HL-60 (cell line): ENCODE data around the gene ZRANB3.
"Not testable (repeated sequence)": the region's sequence is repeated elsewhere in the genome, so short reads cannot be mapped to it uniquely, and the experiment has no call there.

Source experiments
- DNase-seq, 2 experiments: peaks; one replicate each; pipeline ENCODE4 v3.0.0-alpha.2; 2010 to 2020; ENCODE audit warnings: low read depth in 1 of 2, low spot score in 1 of 2
- H3K27ac ChIP-seq: fragments of 250-450 bp; sonication (Bioruptor Pico); replicated peaks from 2 replicates; pipeline ENCODE4 v1.5.1; 2020; ENCODE audit warnings: mild to moderate bottlenecking, moderate library complexity
- H3K27me3 ChIP-seq: fragments of 250-450 bp; sonication (Bioruptor Pico); 2 replicates; pipeline ENCODE4 v1.5.1; 2021; ENCODE audit warnings: mild to moderate bottlenecking, moderate library complexity; ENCODE audit not compliant: insufficient read depth, poor library complexity, severe bottlenecking
- H3K4me3 ChIP-seq: replicated peaks from 2 replicates; pipeline ENCODE4 v1.5.1; 2011; ENCODE audit warnings: mild to moderate bottlenecking, control low read depth, low read length; ENCODE audit not compliant: insufficient read depth
- CTCF ChIP-seq: IDR thresholded peaks from one replicate; pipeline ENCODE4 v1.5.1; 2011; ENCODE audit warnings: low read length, control low read depth, inconsistent platforms; ENCODE audit not compliant: insufficient read depth
- GABPA ChIP-seq: IDR thresholded peaks from 2 replicates; pipeline ENCODE4 v1.6.1; 2012; ENCODE audit warnings: low read depth
- POLR2AphosphoS5 ChIP-seq: IDR thresholded peaks from 2 replicates; pipeline ENCODE4 v1.6.1; 2012; ENCODE audit warnings: low read depth
- REST ChIP-seq: IDR thresholded peaks from 2 replicates; pipeline ENCODE4 v1.6.1; 2012; ENCODE audit warnings: low read depth; ENCODE audit not compliant: insufficient replicate concordance
- SPI1 ChIP-seq: IDR thresholded peaks from 2 replicates; pipeline ENCODE4 v1.6.1; 2012; ENCODE audit warnings: low read depth, mild to moderate bottlenecking, borderline replicate concordance

Gene ZRANB3

GRCh38 chr2:135299165-135299564 lies 231.9 kb downstream of the ZRANB3 start:
- TF ChIP-seq REST, result no peak
- no peak for TF ChIP-seq GABPA
- no peak for TF ChIP-seq CTCF
- TF ChIP-seq POLR2AphosphoS5, result no peak
- TF ChIP-seq SPI1, result no peak
- Histone ChIP-seq H3K27ac (no peak overlapping the region), H3K27me3 (no peaks in the 10 kb centered on the region), H3K4me3 (no peak overlapping the region)
- DNase-seq, result no peak

GRCh38 chr2:135287121-135287520 lies 243.9 kb downstream of the ZRANB3 start:
- not testable (repeated sequence) for H3K27ac ChIP-seq, H3K4me3 ChIP-seq, DNase-seq

GRCh38 chr2:135285391-135285790 lies 245.6 kb downstream of the ZRANB3 start:
- no peaks in the 10 kb centered on the region for H3K27me3 ChIP-seq
- no peak overlapping the region for H3K27ac ChIP-seq
- no peak overlapping the region for H3K4me3 ChIP-seq
- DNase-seq, result no peak
- TF ChIP-seq POLR2AphosphoS5 (no peak), CTCF (no peak), GABPA (no peak), REST (no peak), SPI1 (no peak)

More at GRCh38 chr2:135287121-135287520, 243.9 kb downstream of the ZRANB3 start:
- H3K27me3 ChIP-seq, result not testable (repeated sequence)

- TF ChIP-seq POLR2AphosphoS5, result no peak
- TF ChIP-seq CTCF, result no peak
- TF ChIP-seq REST, result no peak
- TF ChIP-seq GABPA, result no peak
- no peak for TF ChIP-seq SPI1
- DNase-seq, result no peak
- no peak overlapping the region for H3K4me3 ChIP-seq
- H3K27ac ChIP-seq, result no peak overlapping the region
- H3K27me3 ChIP-seq, result no peaks in the 10 kb centered on the region
Observed at GRCh38 chr2:135281379-135281778, 249.6 kb downstream of the ZRANB3 start.
